NCI-H524 treated with DMSO at 0.1 percent for 48 hours (cell line): ENCODE data around the gene MIDN.
"Not testable (repeated sequence)": the region's sequence is repeated elsewhere in the genome, so short reads cannot be mapped to it uniquely, and the experiment has no call there.

Experiments
- DNase-seq: peaks from one replicate; lab custom pipeline; 2025; lab: John Stamatoyannopoulos, UW

Gene MIDN

DNA sequence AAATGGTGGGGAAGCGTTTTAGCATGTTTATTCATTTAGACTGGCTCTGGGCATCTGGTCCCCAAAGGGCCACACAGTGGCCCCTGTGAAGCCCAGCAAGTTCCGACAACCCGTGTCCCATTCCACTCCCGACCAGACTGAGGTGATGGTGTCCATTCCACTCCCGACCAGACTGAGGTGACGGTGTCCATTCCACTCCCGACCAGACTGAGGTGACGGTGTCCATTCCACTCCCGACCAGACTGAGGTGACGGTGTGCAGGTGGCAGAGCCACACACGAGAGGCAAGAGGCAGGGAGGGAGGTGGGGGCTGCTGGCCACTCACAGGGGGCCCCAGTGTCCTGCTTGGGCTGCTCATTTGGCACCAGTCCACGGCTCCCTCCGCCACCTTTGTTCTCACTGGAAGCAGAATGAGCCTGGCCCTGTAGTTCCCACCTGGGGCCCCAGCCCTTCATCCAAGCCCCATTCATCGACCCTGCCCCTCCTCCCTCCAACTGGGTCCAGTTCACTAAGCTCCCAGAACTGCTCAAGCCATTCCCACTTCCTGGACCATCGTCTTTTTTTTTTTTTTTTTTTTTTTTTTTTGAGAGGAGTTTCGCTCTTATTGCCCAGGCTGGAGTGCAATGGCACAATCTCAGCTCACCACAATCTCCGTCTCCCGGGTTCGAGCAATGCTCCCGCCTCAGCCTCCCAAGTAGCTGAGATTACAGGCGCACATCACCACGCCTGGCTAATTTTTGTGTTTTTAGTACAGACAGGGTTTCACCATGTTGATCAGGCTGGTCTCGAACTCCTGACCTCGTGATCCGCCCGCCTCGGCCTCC is 1.9 kb upstream of the MIDN start:
- DNase-seq, result not testable (repeated sequence)

DNA sequence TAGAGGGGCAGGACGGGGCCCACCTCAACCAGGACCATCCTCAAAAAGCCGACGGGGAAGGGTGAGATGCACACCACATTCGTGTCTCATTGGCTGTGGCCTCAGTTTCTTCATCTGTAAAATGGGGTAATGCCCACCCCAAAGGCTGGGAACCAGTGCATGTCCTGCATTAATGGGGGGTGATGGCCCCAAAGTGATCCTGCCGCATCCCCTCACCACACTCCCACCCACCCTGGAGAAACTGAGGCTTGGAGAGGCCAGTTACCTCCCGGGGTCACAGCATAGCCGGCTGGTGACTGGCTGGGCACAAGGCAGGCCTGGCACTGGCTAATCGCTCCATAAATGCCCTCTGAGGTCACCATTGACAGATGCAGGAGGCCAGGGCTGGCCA is 640 bp upstream of the MIDN start:
- no peak for DNase-seq

DNA sequence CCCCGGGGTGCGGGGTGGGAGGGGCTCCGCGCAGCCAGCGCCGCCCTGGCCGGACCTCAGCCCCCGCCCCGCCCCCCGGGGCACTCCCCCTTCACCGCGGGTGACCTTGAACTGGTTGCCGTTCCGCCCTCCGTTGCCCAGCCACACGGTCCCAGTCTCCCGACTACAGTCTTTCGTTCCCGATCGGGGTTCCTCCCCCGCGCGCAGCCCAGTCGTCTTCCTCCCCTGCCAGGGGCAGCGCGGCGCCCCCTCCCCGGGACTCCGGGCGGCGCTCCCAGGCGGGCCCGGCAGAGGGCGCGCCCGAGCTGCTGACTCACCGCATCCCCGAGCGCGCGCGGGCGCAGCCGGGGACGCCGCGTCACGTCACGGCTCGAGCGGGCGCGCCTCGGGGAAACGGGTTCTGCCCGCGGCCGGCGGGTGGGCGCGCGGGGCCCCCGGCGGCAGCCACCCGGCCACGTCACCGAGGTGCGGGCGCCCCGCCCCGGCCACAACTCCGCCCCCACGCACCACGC is 459 bp downstream of the MIDN start:
- no peak for DNase-seq

DNA sequence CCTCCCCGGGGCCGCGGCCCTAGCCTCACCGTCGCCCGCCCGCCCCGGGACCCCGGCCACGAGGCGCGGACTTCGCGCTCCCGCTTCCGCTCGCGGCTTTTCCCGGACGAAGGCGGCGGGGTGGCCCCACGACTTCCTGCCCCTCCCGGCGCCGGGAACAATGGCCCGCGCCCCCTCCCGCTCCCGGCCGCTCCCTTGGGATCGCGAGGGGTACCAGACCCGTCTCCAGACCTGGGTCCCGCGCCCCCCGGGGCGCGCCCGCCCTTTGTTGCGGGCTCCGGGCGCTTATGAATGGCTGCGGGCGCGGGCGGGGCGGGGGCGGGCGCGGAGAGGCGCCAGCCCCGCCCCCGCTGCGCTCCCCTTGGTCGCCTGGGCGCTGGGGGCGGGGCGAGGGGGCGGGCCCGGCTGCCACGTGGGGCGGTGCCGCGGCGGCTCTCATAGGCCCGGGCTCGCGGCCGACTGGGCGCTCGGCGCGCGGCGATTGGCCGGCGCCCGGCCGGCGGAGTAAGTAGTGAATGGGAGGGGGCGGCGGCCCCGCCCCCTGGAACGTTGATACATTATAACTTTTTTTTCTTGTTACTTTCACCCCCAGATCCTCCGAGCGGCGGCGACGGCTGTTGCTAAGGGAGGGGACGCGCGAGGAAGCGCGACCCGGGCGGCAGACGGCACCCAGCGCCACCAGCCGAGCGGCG is 1.1 kb downstream of the MIDN start:
- DNase-seq, result peak; percentile 51

DNA sequence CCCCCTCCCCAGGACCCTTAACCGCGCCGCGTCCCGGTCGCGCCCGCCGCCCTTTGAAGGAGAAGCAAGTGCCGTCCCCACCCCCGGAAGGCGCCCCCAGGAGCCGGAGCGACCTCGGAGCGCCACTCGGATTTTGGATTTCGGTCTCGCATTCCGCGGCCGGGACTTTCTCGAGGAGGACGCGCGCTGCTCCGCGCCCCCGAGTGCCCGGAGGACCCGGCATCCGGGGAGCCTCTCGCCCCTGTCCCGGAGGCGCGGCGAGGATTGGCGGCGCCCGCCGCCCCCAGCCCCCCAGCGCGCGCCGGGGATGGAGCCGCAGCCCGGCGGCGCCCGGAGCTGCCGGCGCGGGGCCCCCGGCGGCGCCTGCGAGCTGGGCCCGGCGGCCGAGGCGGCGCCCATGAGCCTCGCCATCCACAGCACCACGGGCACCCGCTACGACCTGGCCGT is 1.6 kb downstream of the MIDN start:
- DNase-seq, result no peak

DNA sequence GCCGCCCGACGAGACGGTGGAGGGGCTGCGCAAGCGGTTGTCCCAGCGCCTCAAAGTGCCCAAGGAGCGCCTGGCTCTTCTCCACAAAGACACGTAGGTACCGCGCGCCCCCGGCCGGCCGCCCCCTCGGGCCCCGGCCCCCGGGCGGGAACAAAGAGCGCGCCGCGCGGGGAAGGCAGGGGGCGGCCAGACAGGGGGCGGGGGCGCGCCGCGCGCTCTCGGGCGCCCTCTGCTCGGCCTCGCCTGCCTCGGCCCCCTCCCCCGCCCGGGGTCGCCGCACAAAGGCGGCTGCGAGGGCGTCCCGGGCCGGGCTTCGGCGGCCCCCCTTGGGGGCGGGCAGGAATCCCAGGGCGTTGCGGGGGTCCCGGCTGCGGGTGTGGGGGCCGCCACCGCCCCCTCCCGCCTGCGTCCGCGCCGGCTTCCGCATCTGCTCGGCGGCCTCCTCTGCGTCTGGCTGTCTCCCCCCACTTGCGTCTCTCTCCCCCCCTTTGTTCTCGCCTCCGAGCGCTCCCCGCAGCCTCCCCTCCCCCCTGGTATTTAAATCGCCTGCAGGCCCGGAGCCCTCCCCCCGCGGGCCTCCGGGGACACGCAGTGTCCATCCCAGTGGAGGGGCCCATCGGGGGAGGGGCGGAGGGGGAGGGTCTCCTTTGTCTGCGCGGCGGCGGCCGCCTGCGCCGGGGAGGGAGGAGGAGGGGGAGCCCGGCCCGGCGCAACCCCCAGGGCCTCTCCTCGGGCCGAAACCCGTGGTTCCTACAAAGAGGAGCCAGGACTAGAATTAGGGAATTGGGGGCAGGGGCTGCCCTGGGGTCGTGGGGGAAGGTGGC is 2.3 kb downstream of the MIDN start:
- no peak for DNase-seq

DNA sequence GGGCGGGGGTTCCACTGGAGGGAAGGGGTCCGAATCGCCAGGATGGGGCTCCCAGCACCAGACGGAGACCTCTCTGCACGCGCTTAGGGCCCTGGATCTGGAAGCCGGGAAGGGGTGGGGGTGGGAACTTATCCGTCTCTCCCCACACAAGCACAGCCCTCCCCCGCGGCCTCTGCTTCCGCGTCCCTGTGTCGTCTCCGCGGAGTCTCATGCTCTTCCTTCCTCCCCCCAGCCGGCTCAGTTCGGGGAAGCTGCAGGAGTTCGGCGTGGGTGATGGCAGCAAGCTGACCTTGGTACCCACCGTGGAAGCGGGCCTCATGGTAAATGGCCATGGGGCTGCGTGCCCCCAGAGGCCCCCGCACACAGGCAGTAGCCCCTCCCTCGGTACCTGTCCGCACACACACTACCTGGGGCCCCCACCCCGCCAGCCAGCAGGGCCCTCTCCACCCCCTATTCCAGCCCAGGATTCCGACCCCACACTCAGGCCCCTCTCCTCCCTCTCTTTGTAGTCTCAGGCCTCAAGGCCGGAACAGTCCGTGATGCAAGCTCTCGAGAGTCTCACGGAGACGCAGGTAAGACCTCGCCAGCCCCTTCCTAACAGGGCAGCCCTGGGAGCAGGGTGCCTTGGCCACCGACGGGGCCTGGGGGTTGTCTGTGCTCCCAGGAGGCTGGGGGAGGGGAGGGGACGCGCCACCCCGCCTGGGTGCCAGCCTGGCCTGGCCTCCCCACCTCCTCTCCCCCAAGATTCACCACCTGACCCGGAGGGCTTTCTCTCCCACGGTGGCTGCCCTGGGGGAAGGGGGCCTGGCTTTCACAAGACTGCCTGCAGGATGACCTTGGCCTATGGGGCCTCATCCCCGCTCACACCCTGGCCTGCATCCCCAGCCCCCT is 3.2 kb downstream of the MIDN start:
- DNase-seq, result no peak

DNA sequence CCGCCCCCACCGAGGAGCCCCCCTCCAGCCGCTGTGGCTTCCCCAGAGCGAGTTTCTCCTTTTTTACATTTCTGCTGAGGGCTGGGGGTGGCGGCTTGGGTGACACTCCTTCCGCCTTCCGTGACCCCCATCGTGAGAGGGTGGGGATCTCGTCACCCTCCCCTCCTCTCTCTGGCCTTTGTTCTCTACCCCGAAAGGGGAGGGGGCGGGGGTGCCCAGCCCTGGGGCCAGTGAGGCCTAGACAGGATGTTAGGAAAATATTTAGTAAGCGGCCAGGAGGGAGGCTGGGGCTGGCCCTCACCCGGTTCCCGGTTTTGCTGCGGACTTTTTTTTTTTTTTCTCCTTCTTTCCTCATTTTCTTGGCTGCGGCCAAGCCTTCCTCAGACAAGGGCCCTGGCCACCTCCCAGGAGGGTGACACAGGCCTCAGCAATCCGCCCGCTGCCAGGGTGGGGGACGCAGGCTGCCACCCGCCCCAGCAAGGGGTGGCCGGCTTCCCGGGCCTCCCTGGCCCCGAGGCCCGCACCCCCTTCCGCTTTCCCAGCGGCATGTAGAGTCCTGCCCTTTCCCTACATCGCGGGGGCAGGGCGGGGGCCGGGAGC is 3.9 kb downstream of the MIDN start:
- DNase-seq, result no peak

DNA sequence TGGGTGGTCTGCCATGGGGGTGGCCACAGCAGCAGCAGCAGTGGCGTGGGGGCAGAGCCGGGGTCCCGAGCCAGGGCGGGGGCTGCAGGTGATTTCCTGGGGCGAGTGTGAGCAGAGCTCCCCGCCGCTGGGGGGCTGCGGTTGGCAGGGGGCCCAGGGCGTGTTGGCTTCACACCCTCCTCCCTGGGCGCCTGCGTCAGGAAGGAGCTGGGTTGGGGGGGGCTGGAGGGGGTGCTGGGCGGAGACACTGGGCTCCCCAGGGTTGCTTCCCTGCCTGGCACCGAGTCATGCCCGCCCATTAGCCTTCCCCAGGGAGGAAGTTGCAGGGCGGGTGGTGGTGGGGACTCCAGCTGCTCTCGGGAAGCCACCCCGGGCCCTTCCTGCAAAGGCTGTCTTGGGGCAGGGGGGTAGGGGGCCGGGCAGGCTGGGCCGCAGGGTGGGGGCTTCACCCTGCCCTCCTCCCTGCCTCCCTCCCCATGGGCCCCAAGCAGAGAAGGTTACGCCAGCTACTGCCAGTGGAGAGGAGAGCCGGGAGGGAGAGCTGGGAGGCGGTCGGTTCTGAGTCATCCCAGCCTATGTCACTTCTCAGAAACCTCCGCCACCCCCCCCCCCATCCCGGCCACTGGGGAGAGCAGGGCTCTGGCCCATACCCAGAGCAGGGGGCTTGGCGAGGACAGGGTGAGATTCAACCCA is 4.6 kb downstream of the MIDN start:
- DNase-seq, result no peak

DNA sequence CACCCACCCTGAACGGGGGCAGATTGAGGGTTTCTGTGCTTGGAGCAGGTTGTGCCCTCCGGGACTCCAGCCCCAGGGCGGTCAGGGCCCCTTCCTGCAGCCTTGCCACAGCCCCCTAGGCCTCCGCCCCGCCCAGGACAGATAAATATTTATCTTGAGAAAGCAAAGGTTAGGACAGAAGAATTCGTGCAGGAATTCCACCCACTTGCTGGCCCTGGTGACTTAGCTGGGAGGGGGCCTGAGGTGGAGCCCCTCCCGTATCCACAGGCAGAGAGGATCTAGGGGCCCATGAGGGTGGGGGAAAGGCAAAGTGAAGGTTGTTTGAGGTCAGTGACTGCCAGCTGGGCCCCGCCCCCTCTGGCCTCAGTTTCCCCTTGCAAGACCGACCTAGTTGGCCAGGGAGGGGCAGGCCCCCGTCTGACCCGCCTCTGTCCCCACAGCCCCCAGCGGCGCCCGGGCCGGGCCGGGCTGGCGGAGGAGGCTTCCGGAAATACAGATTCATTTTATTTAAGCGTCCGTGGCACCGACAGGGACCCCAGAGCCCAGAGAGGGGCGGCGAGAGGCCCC is 5.2 kb downstream of the MIDN start:
- no peak for DNase-seq

DNA sequence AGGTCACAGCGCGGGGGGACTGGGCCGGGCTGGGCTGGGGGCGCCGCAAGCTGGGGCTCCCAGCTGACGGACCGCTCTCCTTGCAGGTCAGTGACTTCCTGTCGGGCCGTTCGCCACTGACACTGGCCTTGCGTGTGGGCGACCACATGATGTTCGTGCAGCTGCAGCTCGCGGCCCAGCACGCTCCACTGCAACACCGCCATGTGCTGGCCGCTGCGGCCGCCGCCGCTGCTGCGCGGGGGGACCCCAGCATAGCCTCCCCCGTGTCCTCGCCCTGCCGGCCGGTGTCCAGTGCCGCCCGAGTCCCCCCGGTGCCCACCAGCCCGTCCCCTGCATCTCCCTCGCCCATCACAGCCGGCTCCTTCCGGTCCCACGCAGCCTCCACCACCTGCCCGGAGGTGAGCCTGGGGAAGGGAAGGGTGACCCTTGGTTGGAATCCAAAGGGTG is 5.7 kb downstream of the MIDN start:
- DNase-seq, result no peak

DNA sequence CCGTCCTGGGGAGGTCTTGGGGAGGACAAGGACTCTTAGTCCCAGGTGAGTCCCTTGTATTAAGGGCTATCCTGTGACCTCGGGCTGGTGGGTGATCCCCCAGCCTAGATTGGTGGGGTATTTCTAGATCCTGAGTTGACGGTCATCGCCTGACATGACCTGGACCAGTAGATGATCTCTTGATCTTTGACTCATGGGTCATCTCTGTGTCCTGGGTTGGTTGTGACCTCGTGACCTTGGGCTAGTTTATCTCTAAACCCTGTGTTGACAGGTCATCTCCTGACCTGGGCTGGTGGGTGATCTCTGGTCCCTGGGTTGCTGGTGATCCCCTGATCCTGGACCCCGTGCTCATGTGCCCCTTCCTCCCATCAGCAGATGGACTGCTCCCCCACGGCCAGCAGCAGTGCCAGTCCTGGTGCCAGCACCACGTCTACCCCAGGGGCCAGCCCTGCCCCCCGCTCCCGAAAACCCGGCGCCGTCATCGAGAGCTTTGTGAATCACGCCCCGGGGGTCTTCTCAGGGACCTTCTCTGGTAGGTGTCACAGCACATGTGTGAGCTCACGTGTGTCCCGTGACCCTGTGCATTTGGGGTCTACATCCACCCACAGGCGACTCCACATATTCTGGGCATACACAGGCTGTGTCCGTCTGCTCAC is 6.3 kb downstream of the MIDN start:
- no peak for DNase-seq

DNA sequence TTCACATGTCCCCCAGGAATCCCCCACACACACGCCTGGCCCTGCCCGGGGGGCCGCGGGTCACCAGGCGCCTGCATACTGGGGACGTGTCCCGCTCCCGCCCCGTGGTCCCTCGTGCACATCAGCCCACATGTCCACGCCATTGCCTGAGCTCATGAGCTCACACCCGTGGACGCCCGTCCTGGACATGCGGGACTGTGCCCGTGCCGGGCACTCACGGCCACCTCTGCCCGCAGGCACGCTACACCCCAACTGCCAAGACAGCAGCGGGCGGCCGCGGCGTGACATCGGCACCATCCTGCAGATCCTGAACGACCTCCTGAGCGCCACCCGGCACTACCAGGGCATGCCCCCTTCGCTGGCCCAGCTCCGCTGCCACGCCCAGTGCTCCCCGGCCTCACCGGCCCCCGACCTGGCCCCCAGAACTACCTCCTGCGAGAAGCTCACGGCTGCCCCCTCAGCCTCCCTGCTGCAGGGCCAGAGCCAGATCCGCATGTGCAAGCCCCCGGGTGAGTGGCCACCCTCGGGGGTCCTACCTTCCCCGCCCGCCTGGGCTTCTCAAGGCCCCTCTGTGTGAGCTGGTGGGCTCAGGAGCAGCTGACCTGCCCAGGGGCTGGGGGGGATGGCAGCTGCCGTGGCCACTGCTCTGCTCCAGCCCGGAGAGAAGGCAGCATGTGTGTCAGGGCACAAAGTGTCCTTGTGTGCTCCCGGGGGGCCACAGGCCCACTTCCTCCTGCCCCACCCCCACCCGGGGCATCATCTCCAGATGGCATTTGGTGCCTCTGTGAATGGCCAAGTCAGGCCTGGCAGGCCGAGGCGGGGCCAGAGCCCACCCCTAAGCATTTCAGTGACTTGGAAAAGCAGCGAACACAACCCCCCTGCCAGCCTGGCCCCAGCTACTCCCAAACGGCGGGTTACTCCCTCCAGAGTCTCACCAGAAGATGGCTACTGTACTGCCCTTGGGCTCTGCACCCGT is 7.1 kb downstream of the MIDN start:
- no peak for DNase-seq

DNA sequence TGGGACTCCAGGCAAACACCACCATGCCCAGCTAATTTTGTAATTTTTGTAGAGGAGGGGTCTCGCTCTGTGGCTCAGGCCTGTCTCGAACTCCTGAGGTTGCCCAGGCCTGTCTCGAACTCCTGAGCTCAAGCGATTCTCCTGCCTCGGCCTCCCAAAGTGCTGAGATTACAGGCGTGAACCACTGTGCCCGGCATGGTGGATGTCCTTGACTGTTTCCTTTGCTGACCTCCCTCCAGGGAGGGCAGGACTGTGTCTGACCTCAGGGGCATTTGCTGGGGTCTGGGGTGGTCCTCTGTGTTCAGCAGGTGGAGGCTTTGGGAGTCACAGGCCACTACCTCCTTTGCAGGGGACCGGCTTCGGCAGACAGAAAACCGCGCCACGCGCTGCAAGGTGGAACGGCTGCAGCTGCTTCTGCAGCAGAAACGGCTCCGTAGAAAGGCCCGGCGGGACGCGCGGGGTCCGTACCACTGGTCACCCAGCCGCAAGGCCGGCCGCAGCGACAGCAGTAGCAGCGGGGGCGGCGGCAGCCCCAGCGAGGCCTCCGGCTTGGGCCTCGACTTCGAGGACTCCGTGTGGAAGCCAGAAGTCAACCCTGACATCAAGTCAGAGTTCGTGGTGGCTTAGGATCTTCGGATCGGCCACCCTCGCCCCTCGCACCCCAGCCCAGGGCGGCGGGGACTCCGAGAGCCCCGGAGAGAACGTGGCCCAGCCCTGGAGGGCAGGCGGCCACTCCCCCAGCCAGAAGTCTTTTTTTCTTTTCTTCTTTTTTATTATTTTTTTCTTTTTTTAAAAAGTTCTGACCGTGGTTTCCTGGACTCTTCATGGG is 8.5 kb downstream of the MIDN start:
- DNase-seq, result no peak

DNA sequence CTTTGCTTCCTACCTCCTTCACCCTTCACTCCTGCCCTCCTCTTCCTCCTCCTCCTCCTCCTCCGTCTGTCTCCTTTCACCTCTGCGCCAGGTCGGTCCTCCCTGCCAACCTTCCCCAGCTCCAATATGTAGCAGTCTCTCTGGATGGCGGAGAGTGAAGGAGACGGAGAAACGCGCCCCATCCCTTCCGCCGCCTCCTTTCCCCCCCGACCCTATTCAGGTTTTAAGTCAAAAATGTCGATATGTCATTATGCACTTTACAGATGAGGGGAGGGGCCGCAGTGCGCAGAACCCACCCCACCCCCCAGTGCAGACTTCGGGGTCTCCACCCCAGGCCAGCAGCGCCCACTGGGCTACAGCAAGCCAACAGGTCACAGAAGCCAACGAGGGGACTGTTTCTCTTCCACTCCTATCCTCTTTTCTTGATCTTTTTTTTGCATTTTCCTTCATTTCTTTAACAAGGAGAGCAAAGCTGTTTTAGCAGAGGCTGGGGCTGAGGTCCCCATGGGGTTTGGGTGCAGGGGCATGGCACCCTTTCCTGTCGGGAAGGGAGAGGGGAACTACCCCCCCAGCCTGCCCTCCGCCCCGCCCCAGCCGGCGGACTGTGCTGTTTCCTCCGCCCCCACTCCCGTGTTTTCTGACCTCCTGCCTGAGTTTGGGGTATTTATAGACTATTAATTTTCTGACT is 9.2 kb downstream of the MIDN start:
- DNase-seq, result no peak

DNA sequence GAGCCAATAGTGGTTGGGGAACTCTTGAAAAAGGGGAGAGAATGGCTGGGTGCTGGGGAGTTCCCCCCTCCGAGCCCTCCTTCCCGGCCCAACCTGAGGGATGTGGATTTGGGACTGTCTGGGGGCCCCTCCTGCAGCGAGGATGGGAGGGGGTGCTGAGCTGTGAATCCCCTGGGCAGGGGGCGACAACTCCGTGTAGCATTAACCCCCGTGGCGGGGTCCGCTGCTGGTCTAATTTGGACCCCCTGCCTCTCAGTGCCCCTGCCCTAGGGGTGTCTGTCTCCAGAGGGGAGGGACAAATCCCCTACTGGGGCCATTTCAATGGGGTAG is 9.7 kb downstream of the MIDN start:
- DNase-seq, result no peak

DNA sequence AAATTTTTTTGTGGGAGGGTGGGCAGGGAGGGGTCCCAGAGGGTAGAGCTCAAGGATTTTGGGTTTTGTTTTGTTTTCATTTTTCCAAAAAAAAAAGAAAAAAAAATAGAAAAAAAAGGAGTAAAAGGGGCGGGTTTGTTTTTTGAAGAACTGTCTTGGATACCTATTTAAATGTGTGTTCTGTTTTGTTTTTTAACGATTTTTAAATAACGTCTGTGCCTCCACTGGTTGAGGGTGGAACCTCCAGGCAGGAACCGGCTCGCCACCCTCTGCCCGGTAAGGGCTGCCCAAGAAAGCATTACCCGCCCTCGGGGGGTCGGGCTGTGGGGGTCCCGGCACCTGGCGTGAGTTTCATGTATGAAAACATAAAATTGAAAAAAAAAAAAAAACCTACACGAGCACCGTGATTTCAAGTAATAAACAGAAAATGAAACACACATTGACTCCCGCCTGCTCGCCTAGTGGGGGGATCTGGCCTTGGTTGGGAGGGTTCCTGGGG is 10.4 kb downstream of the MIDN start:
- DNase-seq, result no peak
